Duodenal mucosa (tissue), 2 donors: ENCODE data around the gene CCDC92B.

Experiments
- H3K27ac ChIP-seq: one replicate; pipeline ENCODE4 v1.7.0; 2013; ENCODE audit warnings: low read depth, low read length
- H3K27me3 ChIP-seq, 2 donors: one replicate each; pipeline ENCODE4 v1.7.0; 2013; ENCODE audit warnings: low read length in 2 of 2, control low read depth in 1 of 2; ENCODE audit not compliant: insufficient read depth in 2 of 2, control insufficient read depth in 1 of 2
- H3K36me3 ChIP-seq, 2 donors: one replicate each; pipeline ENCODE4 v1.7.0; 2013; ENCODE audit warnings: low read length in 2 of 2, control low read depth in 1 of 2; ENCODE audit not compliant: insufficient read depth in 2 of 2, control insufficient read depth in 1 of 2
- H3K4me1 ChIP-seq, 2 donors: one replicate each; pipeline ENCODE4 v1.7.0; 2013; ENCODE audit warnings: low read length in 2 of 2, control low read depth in 1 of 2; ENCODE audit not compliant: insufficient read depth in 2 of 2, control insufficient read depth in 1 of 2
- H3K4me3 ChIP-seq, 2 donors: one replicate each; pipeline ENCODE4 v1.7.0; 2013; ENCODE audit warnings: low read length in 2 of 2, low read depth in 1 of 2
- H3K9ac ChIP-seq, 2 donors: one replicate each; pipeline ENCODE4 v1.7.0; 2013; ENCODE audit warnings: low read length in 2 of 2, low read depth in 1 of 2
- H3K9me3 ChIP-seq, 2 donors: one replicate each; pipeline ENCODE4 v1.7.0; 2013; ENCODE audit warnings: low read length in 2 of 2, control low read depth in 1 of 2; ENCODE audit not compliant: control insufficient read depth in 1 of 2

Gene CCDC92B

DNA sequence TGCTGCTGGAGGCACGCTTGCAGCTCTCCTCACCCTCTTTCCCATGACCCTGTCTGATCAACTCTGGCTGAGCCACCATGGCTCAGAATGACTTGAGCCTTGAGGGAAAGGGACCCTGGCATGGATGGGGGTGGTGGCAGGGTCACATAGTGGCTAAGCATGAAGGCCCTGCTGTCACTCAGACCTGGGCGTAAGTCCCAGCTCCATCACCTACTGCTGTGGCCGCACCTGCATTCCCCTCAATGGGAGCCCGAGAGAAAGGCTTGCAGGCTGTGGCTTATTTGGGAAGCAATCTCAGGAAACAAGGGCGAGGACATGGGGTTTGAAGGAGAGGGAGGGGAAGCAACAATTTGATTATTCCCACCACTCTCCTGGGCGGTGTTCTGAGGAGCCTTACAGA is 29.0 kb upstream of the CCDC92B start:
- H3K9ac ChIP-seq, result no peak overlapping the region
- H3K4me3 ChIP-seq, result no peak overlapping the region
- H3K27me3 ChIP-seq, result peaks cover 8 to 22% of the 10 kb centered on the region in 2 donors

DNA sequence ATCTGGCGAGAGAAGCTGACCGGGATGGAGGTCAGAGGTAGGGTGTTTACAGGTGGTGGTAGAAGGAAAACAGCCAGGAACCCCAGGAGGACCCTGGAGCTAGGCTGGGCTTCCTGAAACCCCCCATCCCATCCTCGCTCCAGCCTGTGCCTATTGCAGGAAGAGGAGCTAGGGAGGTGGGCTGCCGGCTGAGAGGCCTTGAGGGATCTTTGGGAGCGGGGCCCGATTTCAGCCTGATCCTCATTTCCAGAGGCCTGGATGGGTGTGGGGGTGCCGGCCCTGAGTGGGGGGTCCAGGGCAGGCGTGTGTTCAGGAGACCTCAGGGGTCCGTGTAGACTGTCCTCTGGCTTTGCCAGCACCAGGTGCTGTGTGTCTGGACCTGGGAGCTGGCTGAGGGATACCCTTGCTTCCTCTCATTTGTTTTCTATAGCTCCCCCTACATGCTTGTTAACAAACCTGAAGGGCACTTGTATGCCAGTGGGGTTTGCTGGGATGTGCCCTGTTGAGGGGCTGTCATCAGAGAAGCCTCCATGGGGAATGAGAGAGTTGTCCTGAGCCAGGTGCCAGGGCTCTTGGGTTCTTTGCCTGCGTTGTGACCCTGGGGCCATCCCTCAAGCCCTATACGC is 27.9 kb upstream of the CCDC92B start:
- peaks cover 6 to 7% of the 10 kb centered on the region in 2 donors for H3K4me1 ChIP-seq
- no peaks in the 10 kb centered on the region for H3K9me3 ChIP-seq
- H3K36me3 ChIP-seq, result no peaks in the 10 kb centered on the region
- peaks cover 8 to 26% of the 10 kb centered on the region in 2 donors for H3K27me3 ChIP-seq
- H3K9ac ChIP-seq, result peak overlapping the region in 1 of 2 donors; percentile 18
- no peak overlapping the region for H3K27ac ChIP-seq
- H3K4me3 ChIP-seq, result peak overlapping the region; percentile 17 to 60

More for the DNA sequence above, 29.0 kb upstream of the CCDC92B start:
- H3K36me3 ChIP-seq, result no peaks in the 10 kb centered on the region
- H3K4me1 ChIP-seq, result peaks cover 6 to 7% of the 10 kb centered on the region in 2 donors
- H3K9me3 ChIP-seq, result no peaks in the 10 kb centered on the region
- no peak overlapping the region for H3K27ac ChIP-seq

DNA sequence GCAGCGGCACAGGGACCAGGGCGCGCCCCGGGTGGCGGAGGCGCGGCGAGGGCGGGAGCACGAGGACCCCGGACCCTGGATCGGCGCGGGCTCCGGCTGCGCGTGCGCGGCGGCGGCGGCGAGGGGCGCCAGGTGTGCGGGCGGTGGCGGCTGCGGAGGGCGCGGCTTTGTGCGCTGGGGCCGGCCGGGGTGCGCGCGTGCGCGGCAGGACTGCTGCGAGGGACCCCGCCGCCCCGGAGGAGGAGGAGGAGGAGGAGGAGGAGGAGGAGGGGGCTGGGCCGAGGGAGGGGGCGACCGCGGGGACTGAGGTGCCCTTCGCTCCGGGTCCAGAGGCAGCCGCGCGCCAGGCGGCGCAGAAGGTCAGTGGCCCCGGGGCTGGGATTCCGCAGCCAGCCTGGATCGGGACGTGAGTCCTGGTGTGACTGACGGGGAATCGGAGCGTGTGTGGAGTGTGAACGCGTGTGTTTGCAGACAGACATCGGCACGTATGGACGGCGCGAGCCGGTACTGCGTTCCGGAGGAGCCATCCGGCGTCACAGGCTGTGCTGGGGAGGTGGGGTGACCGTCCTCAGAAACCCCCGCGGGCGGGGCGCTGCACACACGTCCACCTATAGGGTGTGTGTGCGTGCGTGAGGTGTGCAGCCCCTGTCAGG is 27.3 kb upstream of the CCDC92B start:
- no peaks in the 10 kb centered on the region for H3K9me3 ChIP-seq
- H3K36me3 ChIP-seq, result no peaks in the 10 kb centered on the region
- H3K27ac ChIP-seq, result no peak overlapping the region
- H3K4me3 ChIP-seq, result peak overlapping the region; percentile 17 to 60
- peak overlapping the region in 1 of 2 donors; percentile 18 for H3K9ac ChIP-seq
- peaks cover 8 to 26% of the 10 kb centered on the region in 2 donors for H3K27me3 ChIP-seq
- H3K4me1 ChIP-seq, result peaks cover 6 to 7% of the 10 kb centered on the region in 2 donors

DNA sequence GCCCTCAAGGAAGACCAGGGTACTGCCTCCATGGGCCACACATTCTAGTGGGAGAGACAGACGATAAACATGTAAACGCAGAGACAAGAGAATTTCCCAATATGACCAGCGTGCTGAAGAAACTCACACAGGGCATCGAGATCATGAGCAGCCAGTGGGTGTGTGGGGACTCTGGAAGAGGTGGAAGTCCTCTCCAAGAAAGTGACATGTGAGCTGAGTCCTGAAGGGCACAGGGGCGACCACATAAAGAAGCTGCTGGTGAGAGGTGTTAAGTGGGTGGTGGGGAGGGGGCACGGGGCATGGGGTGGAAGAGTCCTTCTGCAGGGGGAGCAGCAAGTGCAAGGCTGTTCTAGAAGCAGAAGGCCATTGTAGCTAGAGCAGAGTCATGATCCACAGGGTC is 25.8 kb upstream of the CCDC92B start:
- no peaks in the 10 kb centered on the region for H3K9me3 ChIP-seq
- no peak overlapping the region for H3K27ac ChIP-seq
- no peak overlapping the region for H3K9ac ChIP-seq
- H3K4me3 ChIP-seq, result no peak overlapping the region
- H3K27me3 ChIP-seq, result peaks cover 8 to 26% of the 10 kb centered on the region in 2 donors
- H3K4me1 ChIP-seq, result peaks cover 6 to 7% of the 10 kb centered on the region in 2 donors
- no peaks in the 10 kb centered on the region for H3K36me3 ChIP-seq

DNA sequence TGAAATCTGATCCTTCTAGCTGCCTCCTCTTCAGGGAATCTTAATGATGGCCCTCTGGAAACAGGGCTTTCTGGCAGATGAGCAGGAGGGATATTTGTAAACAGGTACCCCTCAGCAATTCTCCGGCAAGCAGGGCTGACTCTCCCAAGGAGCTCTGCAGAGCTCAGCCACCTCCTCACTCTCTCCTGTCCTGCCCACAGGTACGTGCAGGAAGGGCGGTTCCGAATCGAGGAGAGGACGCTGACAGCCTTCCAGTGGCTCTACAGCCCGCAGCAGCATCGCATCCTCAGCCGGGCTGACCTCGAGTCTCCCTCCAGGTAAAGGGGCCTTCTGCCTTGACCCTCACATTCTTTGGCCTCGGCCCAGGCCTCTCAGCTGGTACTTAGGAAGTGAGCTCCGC is 20.7 kb upstream of the CCDC92B start:
- H3K27me3 ChIP-seq, result peaks cover 0 to 4% of the 10 kb centered on the region in 2 donors

DNA sequence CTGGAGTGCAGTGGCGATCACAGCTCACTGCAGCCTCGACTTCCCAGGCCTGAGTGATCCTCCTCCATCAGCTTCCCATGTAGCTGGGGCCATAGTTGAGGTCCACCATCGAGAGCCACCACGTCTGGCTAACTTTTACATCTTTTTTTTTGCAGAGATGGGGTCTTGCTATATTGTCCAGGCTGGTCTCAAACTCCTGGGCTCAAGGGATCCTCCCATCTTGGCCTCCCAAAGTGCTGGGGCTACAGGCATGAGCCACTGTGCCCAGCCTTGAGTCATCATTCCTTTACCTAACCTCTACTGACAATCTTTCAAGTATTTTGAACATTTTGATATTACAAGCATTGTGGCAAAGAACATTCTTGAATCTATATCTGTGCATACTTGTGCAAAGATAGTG is 9.4 kb upstream of the CCDC92B start:
- no peaks in the 10 kb centered on the region for H3K4me1 ChIP-seq
- H3K27me3 ChIP-seq, result peaks cover 5 to 11% of the 10 kb centered on the region in 2 donors
- H3K9me3 ChIP-seq, result no peaks in the 10 kb centered on the region
- H3K27ac ChIP-seq, result no peak overlapping the region
- no peak overlapping the region for H3K9ac ChIP-seq
- H3K36me3 ChIP-seq, result no peaks in the 10 kb centered on the region
- no peak overlapping the region for H3K4me3 ChIP-seq

More for the DNA sequence above, 20.7 kb upstream of the CCDC92B start:
- no peak overlapping the region for H3K9ac ChIP-seq
- no peak overlapping the region for H3K4me3 ChIP-seq
- no peak overlapping the region for H3K27ac ChIP-seq
- no peaks in the 10 kb centered on the region for H3K36me3 ChIP-seq
- peaks cover 0 to 7% of the 10 kb centered on the region in 2 donors for H3K4me1 ChIP-seq
- no peaks in the 10 kb centered on the region for H3K9me3 ChIP-seq

DNA sequence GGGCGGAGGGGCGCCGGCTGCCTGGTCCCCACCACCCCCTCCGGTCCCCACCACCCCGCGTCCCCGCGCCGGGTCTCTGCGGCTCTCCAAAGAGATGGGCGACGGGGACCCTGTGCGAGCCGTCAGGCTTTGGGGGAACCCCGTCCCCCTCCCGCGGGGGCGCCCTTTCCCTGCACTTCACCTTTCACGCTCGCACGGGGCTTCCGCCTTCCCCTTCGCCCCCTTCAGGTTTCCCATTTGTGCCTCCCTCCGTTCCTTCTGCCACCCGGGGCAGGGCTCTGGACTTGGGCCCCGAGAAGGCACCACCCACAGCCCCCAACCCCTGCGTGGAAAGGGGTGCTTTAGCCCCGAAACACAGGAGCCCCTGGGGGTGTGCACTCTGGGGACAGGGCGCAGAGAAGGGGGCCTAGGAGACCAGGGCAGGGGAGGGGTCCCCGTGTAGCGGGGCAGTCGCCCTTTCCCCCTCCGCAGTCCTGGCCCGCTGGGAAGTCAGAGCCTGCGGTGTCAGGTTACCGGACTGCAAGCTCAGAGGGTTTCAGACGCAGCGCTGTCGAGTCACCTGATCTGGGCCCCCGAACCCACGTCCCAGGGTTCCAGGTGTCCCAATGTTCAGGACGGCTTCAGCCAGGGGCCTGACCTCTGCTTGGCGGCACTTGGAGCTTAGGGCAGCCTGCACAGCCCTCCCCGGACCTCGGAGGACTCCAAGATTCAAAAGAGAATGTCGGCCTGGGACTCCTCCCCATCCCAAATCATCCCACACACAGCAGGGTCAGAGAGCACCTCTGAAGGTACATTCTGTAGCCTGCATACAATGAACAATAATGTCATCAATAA is 6.7 kb upstream of the CCDC92B start:
- H3K4me3 ChIP-seq, result no peak overlapping the region
- H3K9ac ChIP-seq, result no peak overlapping the region
- no peak overlapping the region for H3K27ac ChIP-seq
- no peaks in the 10 kb centered on the region for H3K36me3 ChIP-seq
- H3K9me3 ChIP-seq, result no peaks in the 10 kb centered on the region
- H3K4me1 ChIP-seq, result no peaks in the 10 kb centered on the region
- H3K27me3 ChIP-seq, result peaks cover 8 to 11% of the 10 kb centered on the region in 2 donors

DNA sequence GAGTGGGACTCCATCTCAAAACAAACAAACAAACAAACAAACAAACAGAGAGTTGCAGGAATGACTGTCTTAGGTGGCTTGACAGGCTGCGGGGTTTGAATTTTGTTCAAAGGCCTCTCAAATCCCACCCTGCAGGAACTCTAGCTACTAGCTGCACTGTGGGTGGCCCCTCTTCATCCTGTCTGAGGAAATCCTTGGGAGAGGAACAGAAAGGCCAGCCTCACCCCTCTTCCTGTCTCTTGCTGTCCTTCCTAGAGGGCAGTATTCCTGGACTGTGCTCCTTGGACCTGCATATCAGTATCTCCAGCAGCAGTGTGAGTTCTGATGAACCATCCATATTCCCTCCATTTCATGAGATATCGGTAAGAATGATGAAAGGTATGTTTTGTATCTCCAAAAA is 2.0 kb upstream of the CCDC92B start:
- Histone ChIP-seq H3K4me1 (no peaks in the 10 kb centered on the region), H3K9me3 (no peaks in the 10 kb centered on the region), H3K27me3 (peaks cover 20 to 28% of the 10 kb centered on the region in 2 donors), H3K36me3 (no peaks in the 10 kb centered on the region), H3K27ac (no peak overlapping the region), H3K4me3 (no peak overlapping the region), H3K9ac (no peak overlapping the region)

DNA sequence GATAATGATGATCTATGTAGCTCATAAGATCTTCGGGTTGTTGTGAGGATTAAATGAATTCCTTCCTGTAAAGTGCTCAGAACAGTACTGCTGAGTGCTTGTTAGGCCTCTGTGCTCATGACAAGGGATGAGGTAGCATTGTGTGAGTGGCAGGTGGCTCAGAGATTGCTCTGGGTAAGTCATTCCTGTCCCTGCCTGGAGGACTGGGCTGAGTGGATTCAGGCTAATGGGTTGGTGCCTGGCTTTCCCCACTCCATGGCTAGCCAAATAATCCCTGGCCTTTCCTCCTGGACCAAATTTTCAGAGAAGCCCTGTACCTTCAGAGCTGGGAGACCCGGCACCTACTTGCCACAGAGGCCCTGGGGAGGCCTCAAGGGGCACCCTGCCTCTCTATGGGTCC is 1.3 kb upstream of the CCDC92B start:
- Histone ChIP-seq H3K36me3 (no peaks in the 10 kb centered on the region), H3K27ac (no peak overlapping the region), H3K4me1 (no peaks in the 10 kb centered on the region), H3K9me3 (no peaks in the 10 kb centered on the region), H3K27me3 (peaks cover 13 to 29% of the 10 kb centered on the region in 2 donors), H3K4me3 (no peak overlapping the region), H3K9ac (no peak overlapping the region)

DNA sequence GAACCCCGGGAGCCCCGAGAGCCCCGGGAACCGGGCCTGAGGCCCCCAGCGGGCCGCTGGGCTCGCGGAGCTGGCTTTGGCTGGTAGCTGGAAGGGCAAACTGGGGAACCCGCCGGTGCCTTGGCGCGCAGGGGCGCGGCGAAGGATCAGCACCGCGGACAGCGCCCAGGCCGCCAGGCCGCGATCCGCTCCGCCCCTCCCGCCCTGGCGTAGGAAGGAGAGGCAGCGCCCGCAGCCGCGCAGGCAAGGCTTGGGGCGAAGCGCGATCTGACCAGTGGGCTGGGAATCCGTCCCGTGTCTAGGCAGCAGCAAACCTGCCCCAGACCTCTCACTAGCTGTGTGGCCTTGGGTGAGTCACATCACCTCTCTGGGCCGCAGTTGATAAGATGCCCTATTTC is 331 bp upstream of the CCDC92B start:
- no peak overlapping the region for H3K4me3 ChIP-seq
- H3K4me1 ChIP-seq, result no peaks in the 10 kb centered on the region
- peaks cover 13 to 29% of the 10 kb centered on the region in 2 donors for H3K27me3 ChIP-seq
- H3K9ac ChIP-seq, result no peak overlapping the region
- no peaks in the 10 kb centered on the region for H3K9me3 ChIP-seq
- H3K36me3 ChIP-seq, result no peaks in the 10 kb centered on the region
- no peak overlapping the region for H3K27ac ChIP-seq
